Activated T-cell treated with anti-CD3 and anti-CD28 coated beads, Interleukin-2, amount 50 U/mL, for 1 hour (primary cell): ENCODE measurements around the gene TCAP.

ENCODE experiments used
- DNase-seq: peaks from one replicate; pipeline ENCODE4 v3.0.0-alpha.2; 2020

The TCAP gene

DNA sequence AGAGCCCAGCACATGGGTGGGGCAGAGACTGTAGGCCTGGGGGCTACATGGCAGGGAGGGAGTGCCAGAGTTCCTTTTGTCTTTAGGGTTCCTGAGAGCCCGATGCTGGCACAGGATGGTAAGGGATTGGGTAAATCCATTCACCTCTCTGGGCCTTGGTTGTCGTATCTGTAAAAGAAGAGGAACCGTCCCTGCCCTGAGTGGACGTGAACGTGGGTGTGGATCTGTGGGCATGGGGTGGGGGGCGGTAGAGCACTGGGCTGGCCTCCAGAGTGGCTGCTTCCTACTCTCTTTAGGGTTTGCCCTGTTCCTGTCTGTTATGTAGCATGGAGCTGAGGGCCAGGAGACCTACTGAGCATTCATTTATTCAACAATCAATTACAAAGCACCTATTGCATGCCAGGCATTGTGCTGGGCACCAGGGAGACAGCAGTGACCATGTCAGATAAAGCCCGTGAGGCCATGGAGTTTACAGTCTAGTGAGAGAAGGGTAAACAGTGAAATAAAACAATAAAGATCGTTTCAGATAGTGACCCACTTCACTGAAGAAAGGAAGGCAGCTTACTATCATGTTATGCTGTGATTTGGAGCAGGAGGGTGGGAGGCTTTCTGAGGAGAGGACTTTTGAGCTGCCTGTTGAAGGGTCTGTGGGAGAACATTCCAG is 13.1 kb upstream of the TCAP start:
- no peak for DNase-seq

- DNase-seq = no peak
These were observed 12.4 kb upstream of the TCAP start for GRCh38 chr17:39652587-39653315.

GRCh38 chr17:39653316-39653661 is 11.9 kb upstream of the TCAP start:
- no peak for DNase-seq

- DNase-seq = peak; percentile 80
These were observed 11.4 kb upstream of the TCAP start for GRCh38 chr17:39653662-39654331.

DNA sequence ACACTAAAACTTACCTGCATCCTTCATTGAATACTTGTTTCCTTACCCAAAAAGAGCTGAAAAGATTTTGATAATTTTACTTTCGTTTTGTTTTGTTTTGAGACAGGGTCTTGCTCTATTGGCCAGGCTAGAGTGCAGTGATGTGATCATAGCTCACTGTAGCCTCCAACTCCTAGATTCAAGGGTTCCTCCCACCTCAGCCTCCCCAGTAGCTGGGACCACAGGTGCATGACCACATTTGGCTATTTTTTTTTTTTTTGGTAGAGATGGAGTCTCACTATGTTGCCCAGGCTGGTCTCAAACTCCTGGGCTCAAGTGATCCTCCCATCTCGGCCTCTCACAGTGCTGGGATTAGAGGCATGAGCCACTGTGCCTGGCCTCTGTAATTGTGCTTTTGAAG is 10.0 kb upstream of the TCAP start:
- DNase-seq = no peak

- no peak for DNase-seq
These were observed 6.8 kb upstream of the TCAP start for GRCh38 chr17:39658346-39658745.

GRCh38 chr17:39658760-39659159 is 6.4 kb upstream of the TCAP start:
- no peak for DNase-seq

GRCh38 chr17:39659279-39660010 is 5.7 kb upstream of the TCAP start:
- no peak for DNase-seq

GRCh38 chr17:39660011-39660360 is 5.2 kb upstream of the TCAP start:
- DNase-seq = no peak

GRCh38 chr17:39660397-39661385 is 4.5 kb upstream of the TCAP start:
- no peak for DNase-seq

DNA sequence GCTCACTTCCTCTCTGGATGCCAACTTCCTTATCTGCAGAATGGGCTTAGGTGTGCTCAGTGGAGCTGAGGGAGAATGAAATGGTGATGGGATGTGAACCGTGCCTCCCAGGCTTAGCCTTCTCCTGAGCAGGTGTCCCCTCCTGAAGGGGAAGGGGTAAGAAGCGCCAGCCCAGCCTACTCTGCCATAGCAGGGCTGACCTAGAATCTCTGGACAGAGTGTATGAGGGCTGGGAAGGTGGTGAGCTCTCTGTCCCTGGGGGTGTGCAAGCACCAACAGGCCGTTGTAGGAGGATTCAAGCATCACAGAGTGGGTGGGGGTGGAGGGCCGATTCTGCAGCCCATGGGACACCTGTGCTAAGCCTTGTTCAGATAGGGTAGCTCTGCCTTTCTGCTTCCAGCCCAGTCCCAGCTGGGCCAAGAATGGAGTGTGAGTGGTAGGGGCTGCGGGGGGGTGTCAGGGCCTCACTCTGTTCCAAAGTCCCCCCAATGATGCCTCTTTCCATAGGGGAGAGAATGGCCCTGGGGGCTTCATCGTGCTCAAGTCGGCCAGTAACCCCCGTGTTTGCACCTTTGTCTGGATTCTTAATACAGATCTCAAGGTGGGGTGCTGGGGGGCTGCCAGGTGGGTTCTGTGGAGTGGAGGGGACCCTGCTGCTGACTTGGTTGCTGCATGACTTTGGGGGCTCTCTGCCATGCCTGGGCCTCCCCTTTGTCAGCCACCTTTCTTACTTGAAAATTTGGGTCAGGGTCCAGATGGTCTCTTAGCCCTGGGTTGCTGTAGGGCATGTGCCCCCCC is 3.2 kb upstream of the TCAP start:
- no peak for DNase-seq

DNA sequence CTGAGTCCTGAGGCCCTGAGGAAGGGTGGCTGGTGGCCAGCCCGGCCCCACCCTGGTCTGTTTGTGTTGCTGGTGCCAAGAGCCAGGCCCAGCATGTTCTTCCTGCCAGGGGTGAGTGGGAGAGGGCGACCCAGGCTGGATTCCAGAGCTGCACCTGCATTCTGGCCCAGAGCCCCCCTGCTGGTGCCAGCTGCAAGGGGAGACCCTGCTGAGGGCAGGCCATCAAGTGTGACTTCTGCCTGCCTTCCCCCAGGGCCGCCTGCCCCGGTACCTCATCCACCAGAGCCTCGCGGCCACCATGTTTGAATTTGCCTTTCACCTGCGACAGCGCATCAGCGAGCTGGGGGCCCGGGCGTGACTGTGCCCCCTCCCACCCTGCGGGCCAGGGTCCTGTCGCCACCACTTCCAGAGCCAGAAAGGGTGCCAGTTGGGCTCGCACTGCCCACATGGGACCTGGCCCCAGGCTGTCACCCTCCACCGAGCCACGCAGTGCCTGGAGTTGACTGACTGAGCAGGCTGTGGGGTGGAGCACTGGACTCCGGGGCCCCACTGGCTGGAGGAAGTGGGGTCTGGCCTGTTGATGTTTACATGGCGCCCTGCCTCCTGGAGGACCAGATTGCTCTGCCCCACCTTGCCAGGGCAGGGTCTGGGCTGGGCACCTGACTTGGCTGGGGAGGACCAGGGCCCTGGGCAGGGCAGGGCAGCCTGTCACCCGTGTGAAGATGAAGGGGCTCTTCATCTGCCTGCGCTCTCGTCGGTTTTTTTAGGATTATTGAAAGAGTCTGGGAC is 2.4 kb upstream of the TCAP start:
- no peak for DNase-seq

GRCh38 chr17:39663340-39663687 is 1.8 kb upstream of the TCAP start:
- no peak for DNase-seq

DNA sequence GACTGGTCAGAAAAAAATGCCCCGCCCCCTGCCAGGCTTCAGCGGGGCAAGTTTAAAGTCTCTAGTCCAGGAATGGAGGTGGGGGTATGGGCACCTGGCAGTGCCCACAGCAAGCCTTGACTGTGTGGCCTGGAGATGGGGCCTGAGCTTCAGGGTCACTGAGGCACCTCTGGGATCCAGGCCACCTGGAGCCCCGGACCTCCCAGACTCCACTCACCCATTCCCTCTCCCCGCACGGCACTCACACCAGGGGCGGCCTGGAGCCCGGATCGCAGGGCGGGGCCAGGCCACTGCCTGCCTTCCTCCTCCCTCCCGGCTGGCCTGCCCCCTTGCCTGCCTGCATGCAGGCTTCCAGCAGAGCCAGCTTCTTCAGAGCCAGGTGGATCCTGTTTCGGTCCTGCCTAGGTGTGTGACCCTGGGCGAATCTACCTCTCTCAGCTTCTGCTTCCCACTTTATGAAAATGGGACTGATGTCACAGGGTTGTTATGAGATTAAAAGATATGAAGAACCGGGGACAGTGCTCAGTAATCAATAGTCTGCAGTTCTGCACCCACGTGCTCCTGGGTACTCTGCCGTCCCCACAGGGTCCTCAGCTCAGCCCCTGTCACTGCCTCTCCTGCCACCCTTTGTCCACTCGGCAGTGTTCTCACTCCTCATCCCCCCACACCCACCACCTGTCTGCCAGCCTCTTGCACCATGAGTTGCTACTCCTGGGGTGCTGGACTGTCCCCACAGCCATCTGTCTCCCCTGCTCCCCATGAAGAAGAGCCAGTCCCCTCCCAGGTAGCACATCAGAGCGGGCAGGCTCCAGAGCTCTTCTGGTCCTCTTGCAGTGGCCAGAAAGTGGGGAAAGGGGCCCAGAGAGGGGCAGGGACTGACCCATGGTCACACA is 1.2 kb upstream of the TCAP start:
- no peak for DNase-seq

DNA sequence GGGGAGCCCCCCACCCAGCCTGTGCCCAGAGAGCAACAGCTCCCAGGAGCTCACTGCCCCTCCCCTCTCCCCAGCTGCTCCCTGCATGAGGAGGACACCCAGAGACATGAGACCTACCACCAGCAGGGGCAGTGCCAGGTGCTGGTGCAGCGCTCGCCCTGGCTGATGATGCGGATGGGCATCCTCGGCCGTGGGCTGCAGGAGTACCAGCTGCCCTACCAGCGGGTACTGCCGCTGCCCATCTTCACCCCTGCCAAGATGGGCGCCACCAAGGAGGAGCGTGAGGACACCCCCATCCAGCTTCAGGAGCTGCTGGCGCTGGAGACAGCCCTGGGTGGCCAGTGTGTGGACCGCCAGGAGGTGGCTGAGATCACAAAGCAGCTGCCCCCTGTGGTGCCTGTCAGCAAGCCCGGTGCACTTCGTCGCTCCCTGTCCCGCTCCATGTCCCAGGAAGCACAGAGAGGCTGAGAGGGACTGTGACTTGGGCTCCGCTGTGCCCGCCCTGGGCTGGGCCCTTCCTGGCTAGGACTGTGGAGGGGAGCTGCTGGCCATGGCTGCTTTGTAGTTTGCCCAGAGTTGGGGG is 584 bp downstream of the TCAP start:
- DNase-seq = no peak

- DNase-seq = no peak
These were observed 1.1 kb downstream of the TCAP start for GRCh38 chr17:39666231-39666600.

DNA sequence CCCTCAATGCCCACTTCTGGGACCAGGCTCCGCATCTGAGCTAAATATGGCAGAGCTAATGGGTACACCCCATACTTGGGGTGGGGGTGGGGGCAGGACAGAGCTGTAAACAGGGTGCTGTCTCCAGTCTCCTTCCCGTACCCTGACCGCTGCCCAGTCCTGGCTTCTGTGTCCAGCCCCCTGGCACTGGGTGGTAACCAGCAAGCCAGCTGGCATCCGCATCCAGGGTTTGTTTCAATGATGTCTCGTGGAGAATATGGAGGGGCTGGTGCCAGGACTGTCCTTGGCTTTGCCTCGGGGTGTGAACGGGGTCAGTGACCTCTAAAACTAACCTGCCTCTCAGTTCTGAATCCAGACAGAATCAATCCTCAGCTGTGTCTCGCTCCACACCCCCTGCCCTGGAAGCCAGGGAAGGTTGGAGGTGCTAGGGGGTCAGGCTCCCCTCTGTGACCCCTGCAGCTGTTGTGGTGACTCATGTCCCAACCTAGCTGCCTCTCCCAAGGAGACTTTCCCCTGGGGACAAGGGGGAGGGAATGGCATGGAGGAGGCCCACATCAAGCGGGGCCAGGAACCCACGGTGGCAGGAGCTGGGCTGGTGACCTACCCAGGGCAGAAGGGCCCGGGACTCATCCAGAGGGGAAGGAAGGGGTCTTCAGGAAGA is 1.6 kb downstream of the TCAP start:
- DNase-seq = no peak

GRCh38 chr17:39667262-39667944 is 2.3 kb downstream of the TCAP start:
- peak; percentile 40 for DNase-seq
